ENCODE results near the gene CPXM2. TPM values are rescaled to one million over a fixed set of nuclear protein-coding genes. Genes with fewer than 3 reads are reported as not detected.

CPXM2 gene
- polyA plus RNA-seq, 1 donor (not counting 4 experiments of a cell fraction or from before 2014, with no cell fraction given), result 0.03 TPM

GRCh38 chr10:123893651-123894050 is 2.0 kb upstream of the CPXM2 start:
- Histone ChIP-seq H3K4me3 (ENCODE audit: control insufficient read depth in 2 of 3, extremely low read depth in 1 of 3, insufficient read depth in 2 of 3, low read depth in 1 of 3, low read length in 3 of 3) (no peak overlapping the region), H3K27me3 (ENCODE audit: control insufficient read depth, extremely low read depth, insufficient read depth, low read length) (peaks cover 15% of the 10 kb centered on the region), H3K4me1 (ENCODE audit: control insufficient read depth, extremely low read depth, insufficient read depth, low read length) (no peaks in the 10 kb centered on the region), H3K79me2 (ENCODE audit: control insufficient read depth, insufficient read depth, low read length) (no peaks in the 10 kb centered on the region), H4K20me1 (ENCODE audit: control insufficient read depth, extremely low read depth, insufficient read depth, low read length) (no peaks in the 10 kb centered on the region), H3K4me2 (ENCODE audit: control insufficient read depth, extremely low read depth, insufficient read depth, low read depth, low read length) (no peak overlapping the region), H3K36me3 (ENCODE audit: control insufficient read depth in 2 of 2, extremely low read depth in 1 of 2, insufficient read depth in 2 of 2, low read length in 2 of 2) (no peaks in the 10 kb centered on the region), H3K9ac (ENCODE audit: control insufficient read depth, extremely low read depth, insufficient read depth, low read length) (no peak overlapping the region), H2AFZ (ENCODE audit: control insufficient read depth, low read length) (no peak overlapping the region), H3K9me3 (ENCODE audit: control insufficient read depth, low read depth, low read length) (no peaks in the 10 kb centered on the region), H3K27ac (ENCODE audit: control insufficient read depth, insufficient read depth, low read length) (no peak overlapping the region), H3K9me1 (ENCODE audit: control insufficient read depth, extremely low read depth, insufficient read depth, low read length) (no peaks in the 10 kb centered on the region)
- DNase-seq (ENCODE audit: low read depth, low spot score) (no peak), FAIRE-seq (no peak)
- dilution Hi-C loops (cut with MboI; ENCODE audit: extremely low pct_ligation_motif_present, low sequenced_read_pairs), result no loop called here
- TF ChIP-seq EZH2 (IDR thresholded peaks at IDR 0.05; ENCODE audit: low read length) (no peak), CTCF (optimal IDR thresholded peaks at IDR 0.05 in 1 of 3, IDR thresholded peaks at IDR 0.05 in 1 of 3, conservative IDR thresholded peaks at IDR 0.05 in 1 of 3; ENCODE audit: extremely low read depth in 1 of 3, insufficient read depth in 2 of 3, low read length in 3 of 3) (no peak)

- Histone ChIP-seq H3K9me3 (ENCODE audit: control insufficient read depth, low read depth, low read length) (no peaks in the 10 kb centered on the region), H3K4me2 (ENCODE audit: control insufficient read depth, extremely low read depth, insufficient read depth, low read depth, low read length) (no peak overlapping the region), H3K4me1 (ENCODE audit: control insufficient read depth, extremely low read depth, insufficient read depth, low read length) (no peaks in the 10 kb centered on the region), H2AFZ (ENCODE audit: control insufficient read depth, low read length) (no peak overlapping the region), H3K4me3 (ENCODE audit: control insufficient read depth in 2 of 3, extremely low read depth in 1 of 3, insufficient read depth in 2 of 3, low read depth in 1 of 3, low read length in 3 of 3) (no peak overlapping the region), H3K9ac (ENCODE audit: control insufficient read depth, extremely low read depth, insufficient read depth, low read length) (no peak overlapping the region), H3K79me2 (ENCODE audit: control insufficient read depth, insufficient read depth, low read length) (no peaks in the 10 kb centered on the region), H3K9me1 (ENCODE audit: control insufficient read depth, extremely low read depth, insufficient read depth, low read length) (no peaks in the 10 kb centered on the region), H3K27me3 (ENCODE audit: control insufficient read depth, extremely low read depth, insufficient read depth, low read length) (peaks cover 15% of the 10 kb centered on the region), H4K20me1 (ENCODE audit: control insufficient read depth, extremely low read depth, insufficient read depth, low read length) (no peaks in the 10 kb centered on the region), H3K36me3 (ENCODE audit: control insufficient read depth in 2 of 2, extremely low read depth in 1 of 2, insufficient read depth in 2 of 2, low read length in 2 of 2) (no peaks in the 10 kb centered on the region), H3K27ac (ENCODE audit: control insufficient read depth, insufficient read depth, low read length) (no peak overlapping the region)
- FAIRE-seq, result no peak
- DNase-seq (ENCODE audit: low read depth, low spot score), result no peak
- no peak for TF ChIP-seq EZH2 (IDR thresholded peaks at IDR 0.05; ENCODE audit: low read length)
- TF ChIP-seq CTCF (optimal IDR thresholded peaks at IDR 0.05 in 1 of 3, IDR thresholded peaks at IDR 0.05 in 1 of 3, conservative IDR thresholded peaks at IDR 0.05 in 1 of 3; ENCODE audit: extremely low read depth in 1 of 3, insufficient read depth in 2 of 3, low read length in 3 of 3), result no peak
- dilution Hi-C loops (cut with MboI; ENCODE audit: extremely low pct_ligation_motif_present, low sequenced_read_pairs), result no loop called here
Measured at GRCh38 chr10:123890756-123891143, 857 bp downstream of the CPXM2 start.
